Natural killer cell (primary cell): ENCODE results near the gene SLC6A18. TPM values are rescaled to one million over a fixed set of nuclear protein-coding genes. Genes with fewer than 3 reads are reported as not detected.
A peak's percentile ranks its signal among the peaks of the same experiment; 100 is the strongest.

Source experiments
- ATAC-seq, 3 donors: fragments of 150-1000 bp in 2 of 3; fragments of 200-7000 bp in 1 of 3; cut with Tn5 transposase; 1 replicate in 1 of 3; 2 replicates in 2 of 3; pipeline ENCODE4 v1.10.0; 2021; ENCODE audit warnings: mild to moderate bottlenecking in 2 of 3, moderate library complexity in 2 of 3
- DNase-seq, 2 donors: peaks; one replicate each; pipeline versions ENCODE4 v3.0.0 to v3.0.0-alpha.2; 2013 to 2021; ENCODE audit warnings: mixed read lengths in 1 of 2
- H3K27ac ChIP-seq: one replicate; pipeline ENCODE4 v1.5.1; 2013; ENCODE audit warnings: mild to moderate bottlenecking, low read length
- H3K27me3 ChIP-seq: one replicate; pipeline ENCODE4 v1.6.1; 2013; ENCODE audit warnings: low read length; ENCODE audit not compliant: control insufficient read depth, insufficient read depth
- H3K36me3 ChIP-seq: one replicate; pipeline ENCODE4 v1.6.1; 2013; ENCODE audit warnings: low read length; ENCODE audit not compliant: control insufficient read depth, insufficient read depth
- H3K4me1 ChIP-seq: one replicate; pipeline ENCODE4 v1.6.1; 2013; ENCODE audit warnings: low read length; ENCODE audit not compliant: control insufficient read depth, insufficient read depth
- H3K4me3 ChIP-seq: one replicate; pipeline ENCODE4 v1.5.1; 2013; ENCODE audit warnings: low read length
- H3K9me3 ChIP-seq: one replicate; pipeline ENCODE4 v1.6.1; 2013; ENCODE audit warnings: low read length; ENCODE audit not compliant: control insufficient read depth, insufficient read depth
- H3K27ac Mint-ChIP-seq, 2 donors: one replicate each; pipeline ENCODE4 v1.8.0; 2022; ENCODE audit warnings: mild to moderate bottlenecking in 2 of 2, mixed read lengths in 2 of 2, moderate library complexity in 1 of 2
- H3K27me3 Mint-ChIP-seq, 2 donors: one replicate each; pipeline ENCODE4 v1.8.0; 2022; ENCODE audit warnings: low read depth in 2 of 2, mixed read lengths in 2 of 2
- H3K36me3 Mint-ChIP-seq: one replicate; pipeline ENCODE4 v1.8.0; 2022; ENCODE audit warnings: mixed read lengths
- H3K4me1 Mint-ChIP-seq, 2 donors: one replicate each; pipeline ENCODE4 v1.8.0; 2022; ENCODE audit warnings: mixed read lengths in 2 of 2
- H3K4me3 Mint-ChIP-seq: one replicate; pipeline ENCODE4 v1.8.0; 2022; ENCODE audit warnings: mild to moderate bottlenecking, moderate library complexity, mixed read lengths
- H3K9me3 Mint-ChIP-seq, 2 donors: one replicate each; pipeline ENCODE4 v1.8.0; 2022; ENCODE audit warnings: mixed read lengths in 2 of 2
- WGBS: methylation state at CpG from one replicate; pipeline ENCODE4 v1.1.7; 2013; ENCODE audit warnings: missing lambda C conversion rate; ENCODE audit not compliant: insufficient coverage; 5-methylcytosine and 5-hydroxymethylcytosine counted together
- intact Hi-C: fragments of 100-400 bp; cut with micrococcal nuclease; formaldehyde crosslinking; loops from one replicate; pipeline ENCODE4 v1.14.2; 2022
- total RNA-seq, 4 donors: library from RNA; stranded (reverse); fragments of 120-200 nt in 1 of 4; gene quantifications; one replicate each; pipeline versions ENCODE4 v1.2.3 to v1.2.4, GENCODE V29; 2013 to 2022
- TF ChIP-seq, protein P1 (sequence below): fragments of 200-600 bp; IDR thresholded peaks from one replicate; pipeline ENCODE4 v1.8.0; 2022; ENCODE audit warnings: antibody characterized with exemption

Gene SLC6A18
- total RNA-seq, 3 donors from 2014 or later (not counting 1 experiment from before 2014, with no cell fraction given) = not detected

DNA sequence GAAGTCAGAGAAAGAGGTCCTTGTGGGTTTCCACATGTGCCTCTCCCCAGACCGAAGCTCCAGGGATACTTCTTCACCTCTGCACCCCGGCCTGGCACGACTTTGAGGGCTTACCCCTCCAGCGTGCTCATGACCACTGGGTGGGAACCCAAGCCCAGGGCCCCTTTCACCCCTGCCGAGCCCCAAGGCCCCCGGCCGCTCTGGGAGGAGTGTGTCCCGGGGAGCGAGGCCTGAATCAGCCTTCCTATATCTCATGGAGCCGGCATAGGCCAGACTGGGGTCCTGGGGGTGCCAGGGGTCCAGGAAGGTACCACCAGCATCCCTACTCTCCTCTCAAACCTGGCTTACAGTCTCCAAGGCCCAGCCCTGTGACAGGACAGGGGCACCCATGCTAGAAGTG lies 52.6 kb downstream of the SLC6A18 start:
- no peaks in the 10 kb centered on the region for H3K27me3 ChIP-seq
- TF ChIP-seq, protein P1, sequence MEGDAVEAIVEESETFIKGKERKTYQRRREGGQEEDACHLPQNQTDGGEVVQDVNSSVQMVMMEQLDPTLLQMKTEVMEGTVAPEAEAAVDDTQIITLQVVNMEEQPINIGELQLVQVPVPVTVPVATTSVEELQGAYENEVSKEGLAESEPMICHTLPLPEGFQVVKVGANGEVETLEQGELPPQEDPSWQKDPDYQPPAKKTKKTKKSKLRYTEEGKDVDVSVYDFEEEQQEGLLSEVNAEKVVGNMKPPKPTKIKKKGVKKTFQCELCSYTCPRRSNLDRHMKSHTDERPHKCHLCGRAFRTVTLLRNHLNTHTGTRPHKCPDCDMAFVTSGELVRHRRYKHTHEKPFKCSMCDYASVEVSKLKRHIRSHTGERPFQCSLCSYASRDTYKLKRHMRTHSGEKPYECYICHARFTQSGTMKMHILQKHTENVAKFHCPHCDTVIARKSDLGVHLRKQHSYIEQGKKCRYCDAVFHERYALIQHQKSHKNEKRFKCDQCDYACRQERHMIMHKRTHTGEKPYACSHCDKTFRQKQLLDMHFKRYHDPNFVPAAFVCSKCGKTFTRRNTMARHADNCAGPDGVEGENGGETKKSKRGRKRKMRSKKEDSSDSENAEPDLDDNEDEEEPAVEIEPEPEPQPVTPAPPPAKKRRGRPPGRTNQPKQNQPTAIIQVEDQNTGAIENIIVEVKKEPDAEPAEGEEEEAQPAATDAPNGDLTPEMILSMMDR = no peak
- H3K27ac Mint-ChIP-seq = no peak overlapping the region

DNA sequence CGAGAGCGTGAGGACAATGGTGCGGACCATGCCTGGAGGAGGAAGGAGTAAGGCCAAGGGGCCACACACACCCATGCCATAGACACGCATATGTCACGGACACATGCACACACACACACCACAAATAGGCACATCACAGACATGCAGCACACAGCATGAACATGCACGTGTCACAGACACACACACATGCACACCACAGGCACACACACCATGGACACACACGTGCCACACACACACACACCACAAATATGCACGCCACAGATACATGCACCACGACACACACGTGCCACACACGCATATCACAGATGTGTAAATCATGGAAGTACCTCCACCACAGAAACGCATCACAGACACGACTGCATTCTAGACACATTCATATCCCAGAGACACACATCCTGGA lies 53.0 kb downstream of the SLC6A18 start:
- H3K27me3 Mint-ChIP-seq = no peaks in the 10 kb centered on the region
- Histone ChIP-seq H3K36me3 (no peaks in the 10 kb centered on the region), H3K27me3 (no peaks in the 10 kb centered on the region), H3K27ac (no peak overlapping the region), H3K9me3 (no peaks in the 10 kb centered on the region), H3K4me3 (no peak overlapping the region), H3K4me1 (peaks cover 17% of the 10 kb centered on the region)
- H3K4me1 Mint-ChIP-seq = peaks cover 0 to 14% of the 10 kb centered on the region in 2 donors
- intact Hi-C loops = no loop called here
- ATAC-seq (peak in 1 of 3 donors; percentile 29), DNase-seq (no peak)
- no peak overlapping the region for H3K4me3 Mint-ChIP-seq
- TF ChIP-seq, protein P1 = no peak
- no peaks in the 10 kb centered on the region for H3K36me3 Mint-ChIP-seq
- 91% methylated on average over 13 of the region's 13 CpGs for WGBS
- H3K9me3 Mint-ChIP-seq = no peaks in the 10 kb centered on the region
- no peak overlapping the region for H3K27ac Mint-ChIP-seq

More for the DNA sequence above, 52.6 kb downstream of the SLC6A18 start:
- no peaks in the 10 kb centered on the region for H3K36me3 ChIP-seq
- H3K36me3 Mint-ChIP-seq = no peaks in the 10 kb centered on the region
- H3K4me1 ChIP-seq = peaks cover 17% of the 10 kb centered on the region
- no peak overlapping the region for H3K4me3 Mint-ChIP-seq
- no peak overlapping the region for H3K27ac ChIP-seq
- H3K4me3 ChIP-seq = no peak overlapping the region
- H3K9me3 Mint-ChIP-seq = no peaks in the 10 kb centered on the region
- H3K27me3 Mint-ChIP-seq = no peaks in the 10 kb centered on the region
- WGBS = 98% methylated on average over 10 of the region's 10 CpGs
- intact Hi-C loops = no loop called here
- no peaks in the 10 kb centered on the region for H3K9me3 ChIP-seq
- DNase-seq (no peak), ATAC-seq (no peak)
- peaks cover 0 to 14% of the 10 kb centered on the region in 2 donors for H3K4me1 Mint-ChIP-seq

DNA sequence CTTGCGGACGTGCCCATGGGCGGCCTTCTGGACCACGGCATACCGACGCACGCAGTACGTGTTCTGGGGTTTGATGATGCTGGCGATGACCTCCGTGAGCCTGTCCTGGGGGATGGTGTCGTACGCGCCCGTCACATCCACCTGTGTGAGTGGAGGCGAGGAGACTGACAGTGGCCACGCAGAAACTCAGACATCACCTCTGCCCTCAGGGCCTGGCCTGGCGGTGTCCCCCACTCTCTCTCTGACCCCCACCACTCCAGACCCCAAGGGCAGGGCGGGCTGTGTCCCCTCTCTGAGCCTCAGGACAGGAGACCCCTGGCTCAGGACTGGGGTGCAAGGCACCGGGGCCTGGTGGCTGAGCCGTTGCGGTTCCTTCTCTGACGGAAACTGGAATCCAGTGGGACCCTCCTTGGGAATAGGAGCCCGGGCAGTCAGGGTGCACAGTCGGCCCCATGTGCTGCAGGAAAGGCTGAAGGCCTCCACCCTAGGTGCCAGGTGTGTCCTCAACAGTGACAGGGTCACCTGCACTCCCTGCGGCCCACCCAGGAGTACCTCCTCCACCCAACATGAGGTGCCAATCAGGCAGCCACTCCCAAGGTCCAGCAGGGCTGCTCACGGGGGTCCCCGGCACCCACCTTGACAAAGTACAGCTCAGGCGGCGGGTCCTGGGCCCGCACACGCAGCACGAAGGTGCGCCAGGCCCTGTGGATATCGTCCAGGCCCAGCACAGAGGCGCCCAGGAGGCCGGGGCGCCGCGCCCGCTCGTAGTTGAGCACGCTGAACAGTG lies 53.7 kb downstream of the SLC6A18 start:
- Mint-ChIP-seq H3K27me3 (no peaks in the 10 kb centered on the region), H3K9me3 (no peaks in the 10 kb centered on the region), H3K27ac (no peak overlapping the region), H3K4me3 (no peak overlapping the region), H3K4me1 (peaks cover 0 to 14% of the 10 kb centered on the region in 2 donors), H3K36me3 (no peaks in the 10 kb centered on the region)
- WGBS = 96% methylated on average over 42 of the region's 42 CpGs
- DNase-seq (no peak), ATAC-seq (peak in 1 of 3 donors; percentile 41)
- Histone ChIP-seq H3K4me3 (no peak overlapping the region), H3K9me3 (no peaks in the 10 kb centered on the region), H3K27me3 (no peaks in the 10 kb centered on the region), H3K27ac (no peak overlapping the region), H3K36me3 (no peaks in the 10 kb centered on the region), H3K4me1 (peaks cover 17% of the 10 kb centered on the region)
- intact Hi-C loops = no loop called here
- TF ChIP-seq, protein P1 = no peak
